ENCODE data around the gene GYG2.

DNA sequence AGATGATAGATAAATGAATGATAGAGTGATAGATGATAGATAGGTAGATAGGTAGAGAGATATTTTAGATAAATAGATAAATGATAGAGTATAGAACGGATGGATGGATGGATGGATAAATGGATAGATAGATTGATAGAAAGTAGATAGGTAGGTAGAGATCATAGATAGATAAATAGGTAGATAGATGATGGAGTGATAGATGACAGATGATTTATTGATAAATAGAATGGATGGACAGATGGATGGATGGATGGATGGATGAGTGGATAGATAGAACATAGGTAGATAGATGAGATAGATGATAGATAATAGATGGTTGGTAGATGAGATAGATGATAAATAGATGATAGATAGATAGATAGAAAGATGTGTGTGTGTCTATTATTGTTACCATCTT lies 50.9 kb downstream of the GYG2 start:
- no peak for TF ChIP-seq CREB5 (CRISPR knock-in tag; IDR thresholded peaks at IDR 0.05; ENCODE audit: low read depth)
- no peak for TF ChIP-seq ZFP3 (CRISPR knock-in tag; IDR thresholded peaks at IDR 0.05)
